Sigmoid colon (tissue), 7 donors: ENCODE measurements around the gene VWA5A. TPM values are rescaled to one million over a fixed set of nuclear protein-coding genes. Genes with fewer than 3 reads are reported as not detected.

Experiments
- DNase-seq: peaks from one replicate; pipeline ENCODE4 v3.0.0-alpha.2; 2019
- H3K27ac ChIP-seq, 4 donors: fragments of 200-600 bp; sonication (generic); one replicate each; pipeline ENCODE4 v1.5.1; 2016 to 2019; ENCODE audit warnings: mild to moderate bottlenecking in 1 of 4
- H3K27me3 ChIP-seq, 3 donors: fragments of 200-600 bp; sonication (generic); one replicate each; pipeline ENCODE4 v1.5.1; 2019; ENCODE audit warnings: mild to moderate bottlenecking in 1 of 3
- H3K36me3 ChIP-seq, 4 donors: fragments of 200-600 bp; sonication (generic); one replicate each; pipeline ENCODE4 v1.5.1; 2016 to 2019
- H3K4me1 ChIP-seq, 4 donors: fragments of 200-600 bp; sonication (generic); one replicate each; pipeline ENCODE4 v1.5.1; 2017 to 2019
- H3K4me3 ChIP-seq, 4 donors: fragments of 200-600 bp; sonication (generic); one replicate each; pipeline ENCODE4 v1.5.1; 2017 to 2019; ENCODE audit warnings: mild to moderate bottlenecking in 2 of 4, moderate library complexity in 1 of 4
- H3K9me3 ChIP-seq, 4 donors: fragments of 200-600 bp in 3 of 4; sonication (generic) in 3 of 4; one replicate each; pipeline versions ENCODE4 v1.5.1 to v1.6.1; 2013 to 2019
- EP300 ChIP-seq, 4 donors: sonication (generic); formaldehyde crosslinking; IDR thresholded peaks; one replicate each; pipeline ENCODE4 v1.6.1; 2017; ENCODE audit warnings: antibody characterized with exemption in 4 of 4
- POLR2A ChIP-seq, 2 donors: fragments of 450-650 bp; IDR thresholded peaks; one replicate each; pipeline ENCODE4 v1.6.1; 2016; ENCODE audit warnings: antibody characterized with exemption in 2 of 2, mild to moderate bottlenecking in 2 of 2, moderate library complexity in 2 of 2
- POLR2AphosphoS5 ChIP-seq, 4 donors: sonication (generic); formaldehyde crosslinking; IDR thresholded peaks; one replicate each; pipeline ENCODE4 v1.6.1; 2017; ENCODE audit warnings: antibody characterized with exemption in 4 of 4
- WGBS, 2 donors: extraction: QIAGEN DNeasy Blood & Tissue Kit; methylation state at CpG; one replicate each; pipeline ENCODE4 v1.1.7; 2013; 5-methylcytosine and 5-hydroxymethylcytosine counted together
- intact Hi-C: fragments of 100-400 bp; cut with DNase I; formaldehyde crosslinking; loops from one replicate; pipeline ENCODE4 v1.15.1; 2023
- polyA plus RNA-seq, 3 donors: library from polyadenylated mRNA; stranded (reverse); fragments of 200-250 nt; gene quantifications; one replicate each; pipeline ENCODE4 v1.2.3, GENCODE V29; 2013
- total RNA-seq, 4 donors: library from RNA; depleted of rRNA; stranded (reverse); fragments of >200 nt; gene quantifications; one replicate each; pipeline ENCODE4 v1.1.0, GENCODE V29; 2016
- TF ChIP-seq, protein P1 (sequence below), 4 experiments: fragments of 450-650 bp in 3 of 4; fragments of 200-600 bp in 1 of 4; IDR thresholded peaks; one replicate each; pipeline ENCODE4 v1.5.1; 2016 to 2019; ENCODE audit warnings: antibody characterized with exemption in 4 of 4, mild to moderate bottlenecking in 3 of 4, moderate library complexity in 2 of 4
- donor health status: healthy with polysubstance abuse.
- donor health status: Bipolar disorder and iron deficiency.
- donor health status: healthy.

The VWA5A gene
- total and polyA plus RNA-seq, 7 donors = 14.2 to 43.8 (median 16.6) TPM

GRCh38 chr11:124071623-124071948, 43.7 kb upstream of the VWA5A start:
- intact Hi-C loops = loop anchor here (5.0 kb wide), 2 partner anchors 126 to 516 kb away; no protein-coding TSS in a partner anchor
- Histone ChIP-seq H3K4me1 (peaks cover 2 to 23% (median 17%) of the 10 kb centered on the region in 4 donors), H3K9me3 (no peaks in the 10 kb centered on the region), H3K4me3 (no peak overlapping the region), H3K36me3 (no peaks in the 10 kb centered on the region), H3K27me3 (peaks cover 0 to 26% (median 14%) of the 10 kb centered on the region in 3 donors), H3K27ac (no peak overlapping the region)
- TF ChIP-seq, protein P1, sequence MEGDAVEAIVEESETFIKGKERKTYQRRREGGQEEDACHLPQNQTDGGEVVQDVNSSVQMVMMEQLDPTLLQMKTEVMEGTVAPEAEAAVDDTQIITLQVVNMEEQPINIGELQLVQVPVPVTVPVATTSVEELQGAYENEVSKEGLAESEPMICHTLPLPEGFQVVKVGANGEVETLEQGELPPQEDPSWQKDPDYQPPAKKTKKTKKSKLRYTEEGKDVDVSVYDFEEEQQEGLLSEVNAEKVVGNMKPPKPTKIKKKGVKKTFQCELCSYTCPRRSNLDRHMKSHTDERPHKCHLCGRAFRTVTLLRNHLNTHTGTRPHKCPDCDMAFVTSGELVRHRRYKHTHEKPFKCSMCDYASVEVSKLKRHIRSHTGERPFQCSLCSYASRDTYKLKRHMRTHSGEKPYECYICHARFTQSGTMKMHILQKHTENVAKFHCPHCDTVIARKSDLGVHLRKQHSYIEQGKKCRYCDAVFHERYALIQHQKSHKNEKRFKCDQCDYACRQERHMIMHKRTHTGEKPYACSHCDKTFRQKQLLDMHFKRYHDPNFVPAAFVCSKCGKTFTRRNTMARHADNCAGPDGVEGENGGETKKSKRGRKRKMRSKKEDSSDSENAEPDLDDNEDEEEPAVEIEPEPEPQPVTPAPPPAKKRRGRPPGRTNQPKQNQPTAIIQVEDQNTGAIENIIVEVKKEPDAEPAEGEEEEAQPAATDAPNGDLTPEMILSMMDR (IDR thresholded peaks at IDR 0.05) = peak in 2 of 4 experiments; percentile 5 to 8
- no peak for TF ChIP-seq EP300 (IDR thresholded peaks at IDR 0.05)
- DNase-seq = no peak
- WGBS, 2 donors = 72 to 82% methylated on average over 4 of the region's 4 CpGs

GRCh38 chr11:124072147-124072546, 43.1 kb upstream of the VWA5A start:
- DNase-seq = no peak

GRCh38 chr11:124074554-124074953, 40.7 kb upstream of the VWA5A start:
- Histone ChIP-seq H3K9me3 (no peaks in the 10 kb centered on the region), H3K36me3 (no peaks in the 10 kb centered on the region), H3K27me3 (peaks cover 0 to 38% (median 7%) of the 10 kb centered on the region in 3 donors), H3K4me1 (peaks cover 2 to 19% (median 14%) of the 10 kb centered on the region in 4 donors), H3K27ac (no peak overlapping the region), H3K4me3 (no peak overlapping the region)
- TF ChIP-seq, protein P1 (IDR thresholded peaks at IDR 0.05) = no peak
- TF ChIP-seq EP300 (IDR thresholded peaks at IDR 0.05) (no peak), POLR2AphosphoS5 (IDR thresholded peaks at IDR 0.05) (no peak), POLR2A (IDR thresholded peaks at IDR 0.05) (no peak)
- intact Hi-C loops = loop anchor here (5.0 kb wide), 2 partner anchors 123 to 513 kb away; no protein-coding TSS in a partner anchor
- no peak for DNase-seq
- 96 to 97% methylated on average over 5 of the region's 5 CpGs for WGBS, 2 donors

More at GRCh38 chr11:124072147-124072546, 43.1 kb upstream of the VWA5A start:
- Histone ChIP-seq H3K4me1 (peaks cover 2 to 24% (median 17%) of the 10 kb centered on the region in 4 donors), H3K9me3 (no peaks in the 10 kb centered on the region), H3K4me3 (no peak overlapping the region), H3K27ac (no peak overlapping the region), H3K27me3 (peaks cover 0 to 28% (median 14%) of the 10 kb centered on the region in 3 donors), H3K36me3 (no peaks in the 10 kb centered on the region)
- 88 to 93% methylated on average over 8 of the region's 8 CpGs for WGBS, 2 donors
- TF ChIP-seq POLR2AphosphoS5 (IDR thresholded peaks at IDR 0.05) (no peak), EP300 (IDR thresholded peaks at IDR 0.05) (no peak), POLR2A (IDR thresholded peaks at IDR 0.05) (no peak)
- TF ChIP-seq, protein P1 (IDR thresholded peaks at IDR 0.05) = no peak
- intact Hi-C loops = loop anchor here (5.0 kb wide), 2 partner anchors 125 to 515 kb away; no protein-coding TSS in a partner anchor

GRCh38 chr11:124075492-124075840, 39.8 kb upstream of the VWA5A start:
- Histone ChIP-seq H3K27ac (no peak overlapping the region), H3K9me3 (no peaks in the 10 kb centered on the region), H3K36me3 (no peaks in the 10 kb centered on the region), H3K27me3 (peaks cover 0 to 30% (median 7%) of the 10 kb centered on the region in 3 donors), H3K4me3 (peak overlapping the region in 1 of 4 donors; percentile 49), H3K4me1 (peaks cover 2 to 15% (median 10%) of the 10 kb centered on the region in 4 donors)
- TF ChIP-seq POLR2AphosphoS5 (IDR thresholded peaks at IDR 0.05) (no peak), EP300 (IDR thresholded peaks at IDR 0.05) (no peak), POLR2A (IDR thresholded peaks at IDR 0.05) (no peak)
- TF ChIP-seq, protein P1 (IDR thresholded peaks at IDR 0.05) = no peak
- no peak for DNase-seq
- intact Hi-C loops = no loop called here
- WGBS, 2 donors = 62 to 76% methylated on average over 6 of the region's 6 CpGs
